H9 (cell line): ENCODE data around the gene EIF4G2. TPM values are rescaled to one million over a fixed set of nuclear protein-coding genes. Genes with fewer than 3 reads are reported as not detected.

ENCODE experiments used
- DNase-seq: peaks from one replicate; pipeline ENCODE4 v3.0.0-alpha.2; 2017
- H2AFZ ChIP-seq: one replicate; pipeline ENCODE4 v1.6.1; 2013; ENCODE audit warnings: mild to moderate bottlenecking, low read length, control low read depth, moderate library complexity
- H2AK5ac ChIP-seq: 2 replicates; pipeline ENCODE4 v1.6.1; 2013; ENCODE audit warnings: low read length, control low read depth, mixed read lengths; ENCODE audit not compliant: insufficient read length
- H2BK120ac ChIP-seq: one replicate; pipeline ENCODE4 v1.6.1; 2013; ENCODE audit warnings: low read depth, mild to moderate bottlenecking, low read length, control low read depth, inconsistent platforms; ENCODE audit not compliant: poor library complexity, severe bottlenecking
- H2BK12ac ChIP-seq: 2 replicates; pipeline ENCODE4 v1.6.1; 2013; ENCODE audit warnings: low read length, control low read depth, mixed read lengths, low read depth; ENCODE audit not compliant: insufficient read length
- H2BK15ac ChIP-seq: 2 replicates; pipeline ENCODE4 v1.6.1; 2013; ENCODE audit warnings: low read depth, low read length, control low read depth
- H2BK20ac ChIP-seq: one replicate; pipeline ENCODE4 v1.6.1; 2013; ENCODE audit warnings: low read depth, mild to moderate bottlenecking, low read length, control low read depth, inconsistent platforms; ENCODE audit not compliant: poor library complexity, severe bottlenecking
- H2BK5ac ChIP-seq: 2 replicates; pipeline ENCODE4 v1.6.1; 2013; ENCODE audit warnings: low read length, control low read depth, mixed read lengths; ENCODE audit not compliant: insufficient read length
- H3K14ac ChIP-seq: 2 replicates; pipeline ENCODE4 v1.6.1; 2013; ENCODE audit warnings: low read length, control low read depth; ENCODE audit not compliant: insufficient read depth
- H3K18ac ChIP-seq: 2 replicates; pipeline ENCODE4 v1.6.1; 2013; ENCODE audit warnings: low read depth, mild to moderate bottlenecking, mixed read lengths, low read length, control low read depth; ENCODE audit not compliant: insufficient read length
- H3K23ac ChIP-seq: 2 replicates; pipeline ENCODE4 v1.6.1; 2013; ENCODE audit warnings: low read length, control low read depth, mixed read lengths, low read depth; ENCODE audit not compliant: insufficient read length
- H3K23me2 ChIP-seq: 2 replicates; pipeline ENCODE4 v1.6.1; 2013; ENCODE audit warnings: low read depth, mild to moderate bottlenecking, mixed read lengths, low read length, control low read depth; ENCODE audit not compliant: insufficient read length, poor library complexity, severe bottlenecking
- H3K27ac ChIP-seq: 2 replicates; pipeline ENCODE4 v1.5.1; 2013; ENCODE audit warnings: low read length, control low read depth, mixed read lengths, low read depth; ENCODE audit not compliant: insufficient read length
- H3K27me3 ChIP-seq: 2 replicates; pipeline ENCODE4 v1.6.1; 2013; ENCODE audit warnings: low read length, control low read depth, inconsistent platforms; ENCODE audit not compliant: insufficient read depth
- H3K4ac ChIP-seq: 2 replicates; pipeline ENCODE4 v1.6.1; 2013; ENCODE audit warnings: low read depth, mild to moderate bottlenecking, control low read depth, inconsistent platforms, low read length, moderate library complexity
- H3K4me1 ChIP-seq: 2 replicates; pipeline ENCODE4 v1.6.1; 2013; ENCODE audit warnings: low read length, control low read depth, inconsistent platforms; ENCODE audit not compliant: insufficient read depth
- H3K4me2 ChIP-seq: 2 replicates; pipeline ENCODE4 v1.6.1; 2013; ENCODE audit warnings: low read length, control low read depth, mixed read lengths; ENCODE audit not compliant: insufficient read length, insufficient read depth
- H3K56ac ChIP-seq: 2 replicates; pipeline ENCODE4 v1.6.1; 2013; ENCODE audit warnings: low read depth, mild to moderate bottlenecking, mixed read lengths, low read length, control low read depth; ENCODE audit not compliant: insufficient read length
- H3K79me1 ChIP-seq: 2 replicates; pipeline ENCODE4 v1.6.1; 2013; ENCODE audit warnings: low read depth, mild to moderate bottlenecking, moderate library complexity, low read length, control low read depth, inconsistent platforms; ENCODE audit not compliant: insufficient read depth, poor library complexity, severe bottlenecking
- H3K79me2 ChIP-seq: 2 replicates; pipeline ENCODE4 v1.6.1; 2013; ENCODE audit warnings: low read length, control low read depth, inconsistent platforms; ENCODE audit not compliant: insufficient read depth
- H3K9ac ChIP-seq: 2 replicates; pipeline ENCODE4 v1.6.1; 2013; ENCODE audit warnings: low read length, control low read depth, mixed read lengths; ENCODE audit not compliant: insufficient read length; ENCODE audit errors: extremely low read depth
- H3K9me3 ChIP-seq: one replicate; pipeline ENCODE4 v1.6.1; 2013; ENCODE audit warnings: low read depth, low read length, inconsistent platforms; ENCODE audit not compliant: control insufficient read depth
- H3T11ph ChIP-seq: one replicate; pipeline ENCODE4 v1.6.1; 2013; ENCODE audit warnings: mild to moderate bottlenecking, low read length, control low read depth, inconsistent platforms
- H4K20me1 ChIP-seq: one replicate; pipeline ENCODE4 v1.6.1; 2013; ENCODE audit not compliant: control insufficient read depth, insufficient read length, insufficient read depth
- H4K5ac ChIP-seq: 2 replicates; pipeline ENCODE4 v1.6.1; 2013; ENCODE audit warnings: low read depth, mild to moderate bottlenecking, mixed read lengths, low read length, control low read depth; ENCODE audit not compliant: insufficient read length
- H4K8ac ChIP-seq: replicated peaks from 2 replicates; pipeline ENCODE4 v1.6.1; 2013; ENCODE audit warnings: low read length, control low read depth, mixed read lengths, low read depth; ENCODE audit not compliant: insufficient read length
- H4K91ac ChIP-seq: 2 replicates; pipeline ENCODE4 v1.6.1; 2013; ENCODE audit warnings: low read depth, mild to moderate bottlenecking, moderate library complexity, mixed read lengths, low read length, control low read depth; ENCODE audit not compliant: insufficient read length
- H3K27ac Mint-ChIP-seq, 3 experiments: 2 replicates in 2 of 3; 3 replicates in 1 of 3; pipeline ENCODE4 v1.8.0; 2020 to 2021; ENCODE audit warnings: mixed read lengths in 3 of 3, mild to moderate bottlenecking in 1 of 3, moderate library complexity in 1 of 3
- H3K27me3 Mint-ChIP-seq: 2 replicates; pipeline ENCODE4 v1.8.0; 2021; ENCODE audit warnings: low read depth, mild to moderate bottlenecking, moderate library complexity, mixed read lengths
- H3K36me3 Mint-ChIP-seq, 3 experiments: 2 replicates in 2 of 3; 3 replicates in 1 of 3; pipeline ENCODE4 v1.8.0; 2020 to 2021; ENCODE audit warnings: low read depth in 3 of 3, mixed read lengths in 3 of 3; ENCODE audit not compliant: insufficient read depth in 1 of 3
- H3K4me1 Mint-ChIP-seq, 2 experiments: 2 replicates each; pipeline ENCODE4 v1.8.0; 2020; ENCODE audit warnings: mixed read lengths in 2 of 2
- H3K4me3 Mint-ChIP-seq, 2 experiments: 2 replicates in 1 of 2; 3 replicates in 1 of 2; pipeline ENCODE4 v1.8.0; 2020 to 2021; ENCODE audit warnings: mild to moderate bottlenecking in 2 of 2, mixed read lengths in 2 of 2, moderate library complexity in 1 of 2
- H3K9me3 Mint-ChIP-seq, 2 experiments: 2 replicates in 1 of 2; 3 replicates in 1 of 2; pipeline ENCODE4 v1.8.0; 2020; ENCODE audit warnings: mild to moderate bottlenecking in 2 of 2, mixed read lengths in 2 of 2, moderate library complexity in 1 of 2
- WGBS: extraction: QIAGEN DNeasy Blood & Tissue Kit; methylation state at CpG from one replicate; pipeline ENCODE4 v1.1.7; 2013; ENCODE audit warnings: missing lambda C conversion rate, low lambda C conversion rate, mixed read lengths; ENCODE audit not compliant: insufficient read length; ENCODE audit errors: extremely low coverage; 5-methylcytosine and 5-hydroxymethylcytosine counted together
- total RNA-seq: library from RNA; stranded (reverse); gene quantifications from 2 replicates; pipeline ENCODE4 v1.2.1, GENCODE V29; 2021
- TF ChIP-seq, protein P1 (sequence below): fragments of 200-600 bp; sonication (generic); conservative IDR thresholded peaks from 3 replicates; pipeline ENCODE4 v1.8.0; 2021; ENCODE audit warnings: antibody characterized with exemption, mild to moderate bottlenecking

EIF4G2 gene
- total RNA-seq, 1 experiment from 2014 or later: 1,013 TPM

GRCh38 chr11:10805741-10806140 lies 3.0 kb downstream of the EIF4G2 start:
- no peak overlapping the region for H3K27ac ChIP-seq
- no peaks in the 10 kb centered on the region for H3K27me3 Mint-ChIP-seq
- WGBS: no CpG with 5 or more reads among the region's 8 CpGs

More at GRCh38 chr11:10805741-10806140, 3.0 kb downstream of the EIF4G2 start:
- Histone ChIP-seq H4K20me1 (no peaks in the 10 kb centered on the region), H2BK5ac (no peak overlapping the region), H4K8ac (no peak overlapping the region), H3K23me2 (no peaks in the 10 kb centered on the region), H3K4me2 (no peak overlapping the region), H3K4me1 (no peaks in the 10 kb centered on the region), H2AK5ac (no peak overlapping the region), H4K91ac (no peak overlapping the region), H3K79me1 (no peaks in the 10 kb centered on the region), H2BK12ac (no peak overlapping the region), H3K4ac (no peak overlapping the region), H3K23ac (no peak overlapping the region), H3K9me3 (no peaks in the 10 kb centered on the region), H4K5ac (no peak overlapping the region), H3K79me2 (peaks cover 14% of the 10 kb centered on the region; the same call in 1 of the 2 replicates), H2AFZ (no peak overlapping the region), H2BK120ac (no peak overlapping the region), H3K14ac (no peak overlapping the region), H3K27me3 (no peaks in the 10 kb centered on the region), H2BK15ac (no peak overlapping the region), H3K56ac (no peak overlapping the region), H3K18ac (no peak overlapping the region), H2BK20ac (no peak overlapping the region), H3K9ac (no peak overlapping the region), H3T11ph (no peak overlapping the region)
- TF ChIP-seq, protein P1, sequence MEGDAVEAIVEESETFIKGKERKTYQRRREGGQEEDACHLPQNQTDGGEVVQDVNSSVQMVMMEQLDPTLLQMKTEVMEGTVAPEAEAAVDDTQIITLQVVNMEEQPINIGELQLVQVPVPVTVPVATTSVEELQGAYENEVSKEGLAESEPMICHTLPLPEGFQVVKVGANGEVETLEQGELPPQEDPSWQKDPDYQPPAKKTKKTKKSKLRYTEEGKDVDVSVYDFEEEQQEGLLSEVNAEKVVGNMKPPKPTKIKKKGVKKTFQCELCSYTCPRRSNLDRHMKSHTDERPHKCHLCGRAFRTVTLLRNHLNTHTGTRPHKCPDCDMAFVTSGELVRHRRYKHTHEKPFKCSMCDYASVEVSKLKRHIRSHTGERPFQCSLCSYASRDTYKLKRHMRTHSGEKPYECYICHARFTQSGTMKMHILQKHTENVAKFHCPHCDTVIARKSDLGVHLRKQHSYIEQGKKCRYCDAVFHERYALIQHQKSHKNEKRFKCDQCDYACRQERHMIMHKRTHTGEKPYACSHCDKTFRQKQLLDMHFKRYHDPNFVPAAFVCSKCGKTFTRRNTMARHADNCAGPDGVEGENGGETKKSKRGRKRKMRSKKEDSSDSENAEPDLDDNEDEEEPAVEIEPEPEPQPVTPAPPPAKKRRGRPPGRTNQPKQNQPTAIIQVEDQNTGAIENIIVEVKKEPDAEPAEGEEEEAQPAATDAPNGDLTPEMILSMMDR: no peak
- peak overlapping the region; percentile 44 to 60 for H3K4me3 Mint-ChIP-seq
- H3K36me3 Mint-ChIP-seq: peaks cover 63 to 77% (median 75%) of the 10 kb centered on the region in 3 experiments
- H3K27ac Mint-ChIP-seq: peak overlapping the region in 2 of 3 experiments; percentile 63 to 83; a peak in 4 of 7 replicates
- no peak for DNase-seq
- H3K9me3 Mint-ChIP-seq: peaks cover 0 to 4% of the 10 kb centered on the region in 2 experiments; a peak in 2 of 5 replicates
- H3K4me1 Mint-ChIP-seq: peaks cover 26 to 33% of the 10 kb centered on the region in 2 experiments
